Skeletal muscle tissue (tissue), 4 donors: ENCODE data around the gene GSK3B. TPM values are rescaled to one million over a fixed set of nuclear protein-coding genes. Genes with fewer than 3 reads are reported as not detected.

ENCODE experiments used
- H3K27ac ChIP-seq: one replicate; pipeline ENCODE4 v1.7.0; 2013; ENCODE audit warnings: mild to moderate bottlenecking, low read depth, low read length, inconsistent platforms
- H3K27me3 ChIP-seq, 3 donors: one replicate each; pipeline ENCODE4 v1.7.0; 2013; ENCODE audit warnings: low read length in 3 of 3; ENCODE audit not compliant: control insufficient read depth in 3 of 3, insufficient read depth in 3 of 3
- H3K36me3 ChIP-seq, 3 donors: one replicate each; pipeline ENCODE4 v1.7.0; 2013; ENCODE audit warnings: low read length in 3 of 3; ENCODE audit not compliant: control insufficient read depth in 3 of 3, insufficient read depth in 3 of 3
- H3K4me1 ChIP-seq, 3 donors: one replicate each; pipeline ENCODE4 v1.7.0; 2013; ENCODE audit warnings: low read length in 3 of 3, mild to moderate bottlenecking in 3 of 3; ENCODE audit not compliant: control insufficient read depth in 3 of 3, insufficient read depth in 3 of 3
- H3K4me3 ChIP-seq, 3 donors: one replicate each; pipeline ENCODE4 v1.7.0; 2013; ENCODE audit warnings: low read length in 3 of 3
- H3K9ac ChIP-seq, 3 donors: one replicate each; pipeline ENCODE4 v1.7.0; 2013; ENCODE audit warnings: low read length in 3 of 3, mild to moderate bottlenecking in 3 of 3, moderate library complexity in 2 of 3, low read depth in 1 of 3
- H3K9me3 ChIP-seq, 3 donors: one replicate each; pipeline ENCODE4 v1.7.0; 2013; ENCODE audit warnings: low read length in 3 of 3; ENCODE audit not compliant: control insufficient read depth in 3 of 3
- total RNA-seq: library from RNA; depleted of rRNA; stranded (reverse); fragments of >200 nt; gene quantifications from one replicate; pipeline ENCODE4 v1.2.3, GENCODE V29; 2014
- donor health status: Osteomylitis.

GSK3B gene
- total RNA-seq, 1 donor from 2014 or later, result 30.3 TPM

- Histone ChIP-seq H3K9ac (no peak overlapping the region), H3K4me1 (peaks cover 13 to 22% (median 22%) of the 10 kb centered on the region in 3 donors), H3K36me3 (no peaks in the 10 kb centered on the region), H3K9me3 (peaks cover 0 to 4% (median 4%) of the 10 kb centered on the region in 3 donors), H3K27me3 (no peaks in the 10 kb centered on the region), H3K4me3 (no peak overlapping the region), H3K27ac (no peak overlapping the region)
Measured at GRCh38 chr3:120048355-120049041, 45.7 kb downstream of the GSK3B start.

- Histone ChIP-seq H3K36me3 (no peaks in the 10 kb centered on the region), H3K27me3 (no peaks in the 10 kb centered on the region), H3K9ac (no peak overlapping the region), H3K27ac (no peak overlapping the region), H3K4me3 (no peak overlapping the region), H3K9me3 (peaks cover 0 to 4% (median 4%) of the 10 kb centered on the region in 3 donors), H3K4me1 (peaks cover 12 to 22% (median 22%) of the 10 kb centered on the region in 3 donors)
Measured at GRCh38 chr3:120047686-120048085, 46.6 kb downstream of the GSK3B start.

- Histone ChIP-seq H3K27me3 (no peaks in the 10 kb centered on the region), H3K27ac (no peak overlapping the region), H3K9me3 (peaks cover 14 to 18% (median 17%) of the 10 kb centered on the region in 3 donors), H3K4me3 (no peak overlapping the region), H3K36me3 (no peaks in the 10 kb centered on the region), H3K4me1 (no peaks in the 10 kb centered on the region), H3K9ac (no peak overlapping the region)
Measured at GRCh38 chr3:120040813-120041377, 53.4 kb downstream of the GSK3B start.

GRCh38 chr3:120039642-120040610 lies 54.3 kb downstream of the GSK3B start:
- peaks cover 10 to 18% (median 13%) of the 10 kb centered on the region in 3 donors for H3K9me3 ChIP-seq
- H3K9ac ChIP-seq, result no peak overlapping the region
- H3K27ac ChIP-seq, result no peak overlapping the region
- no peaks in the 10 kb centered on the region for H3K27me3 ChIP-seq
- no peaks in the 10 kb centered on the region for H3K4me1 ChIP-seq
- no peak overlapping the region for H3K4me3 ChIP-seq
- H3K36me3 ChIP-seq, result no peaks in the 10 kb centered on the region

- Histone ChIP-seq H3K27me3 (no peaks in the 10 kb centered on the region), H3K36me3 (no peaks in the 10 kb centered on the region), H3K9me3 (peaks cover 0 to 2% (median 0%) of the 10 kb centered on the region in 3 donors), H3K9ac (no peak overlapping the region), H3K4me3 (no peak overlapping the region), H3K27ac (no peak overlapping the region), H3K4me1 (no peaks in the 10 kb centered on the region)
Measured at GRCh38 chr3:120033596-120033995, 60.7 kb downstream of the GSK3B start.

GRCh38 chr3:120031561-120031960 lies 62.7 kb downstream of the GSK3B start:
- Histone ChIP-seq H3K9ac (no peak overlapping the region), H3K4me3 (no peak overlapping the region), H3K27ac (no peak overlapping the region), H3K4me1 (no peaks in the 10 kb centered on the region), H3K9me3 (no peaks in the 10 kb centered on the region), H3K27me3 (no peaks in the 10 kb centered on the region), H3K36me3 (no peaks in the 10 kb centered on the region)

- H3K4me3 ChIP-seq, result no peak overlapping the region
- no peaks in the 10 kb centered on the region for H3K4me1 ChIP-seq
- no peak overlapping the region for H3K27ac ChIP-seq
- H3K9me3 ChIP-seq, result no peaks in the 10 kb centered on the region
- no peaks in the 10 kb centered on the region for H3K36me3 ChIP-seq
- no peaks in the 10 kb centered on the region for H3K27me3 ChIP-seq
- H3K9ac ChIP-seq, result no peak overlapping the region
Measured at GRCh38 chr3:120029749-120030148, 64.5 kb downstream of the GSK3B start.

- Histone ChIP-seq H3K4me1 (no peaks in the 10 kb centered on the region), H3K27ac (no peak overlapping the region), H3K4me3 (no peak overlapping the region), H3K36me3 (no peaks in the 10 kb centered on the region), H3K9ac (no peak overlapping the region), H3K9me3 (no peaks in the 10 kb centered on the region), H3K27me3 (no peaks in the 10 kb centered on the region)
Measured at GRCh38 chr3:120028271-120029047, 65.8 kb downstream of the GSK3B start.

- no peak overlapping the region for H3K27ac ChIP-seq
- no peak overlapping the region for H3K9ac ChIP-seq
- no peaks in the 10 kb centered on the region for H3K36me3 ChIP-seq
- peaks cover 0 to 3% (median 0%) of the 10 kb centered on the region in 3 donors for H3K4me1 ChIP-seq
- H3K27me3 ChIP-seq, result no peaks in the 10 kb centered on the region
- H3K9me3 ChIP-seq, result no peaks in the 10 kb centered on the region
- no peak overlapping the region for H3K4me3 ChIP-seq
Measured at GRCh38 chr3:120027226-120027625, 67.0 kb downstream of the GSK3B start.
